Liver (tissue), 9 donors: Measurements from ENCODE around the gene HEXB. TPM values are rescaled to one million over a fixed set of nuclear protein-coding genes. Genes with fewer than 3 reads are reported as not detected.

Experiments used
- DNase-seq: peaks from one replicate; pipeline ENCODE4 v3.0.0-alpha.2; 2017; ENCODE audit warnings: low spot score
- H3K27ac ChIP-seq, 2 donors: one replicate each; pipeline ENCODE4 v1.7.0; 2013; ENCODE audit warnings: inconsistent platforms in 2 of 2, low read length in 2 of 2, control low read depth in 1 of 2, low read depth in 1 of 2, mild to moderate bottlenecking in 1 of 2
- H3K27me3 ChIP-seq, 4 donors: one replicate each; pipeline versions ENCODE4 v1.6.1 to v1.7.0; 2013; ENCODE audit warnings: low read length in 3 of 4, inconsistent platforms in 1 of 4, mild to moderate bottlenecking in 1 of 4, moderate library complexity in 1 of 4; ENCODE audit not compliant: control insufficient read depth in 4 of 4, insufficient read depth in 4 of 4
- H3K36me3 ChIP-seq, 4 donors: one replicate each; pipeline versions ENCODE4 v1.6.1 to v1.7.0; 2013; ENCODE audit warnings: low read length in 3 of 4, mild to moderate bottlenecking in 3 of 4, low read depth in 1 of 4, moderate library complexity in 1 of 4; ENCODE audit not compliant: control insufficient read depth in 4 of 4, insufficient read depth in 3 of 4
- H3K4me1 ChIP-seq, 4 donors: one replicate each; pipeline versions ENCODE4 v1.6.1 to v1.7.0; 2013; ENCODE audit warnings: low read length in 3 of 4, mild to moderate bottlenecking in 3 of 4, moderate library complexity in 1 of 4; ENCODE audit not compliant: control insufficient read depth in 4 of 4, insufficient read depth in 4 of 4
- H3K4me3 ChIP-seq, 3 donors: one replicate each; pipeline versions ENCODE4 v1.6.1 to v1.7.0; 2013; ENCODE audit warnings: low read length in 3 of 3, control low read depth in 1 of 3, low read depth in 1 of 3, mild to moderate bottlenecking in 1 of 3
- H3K9ac ChIP-seq, 2 donors: one replicate each; pipeline ENCODE4 v1.7.0; 2013; ENCODE audit warnings: low read length in 2 of 2, mild to moderate bottlenecking in 2 of 2, moderate library complexity in 2 of 2, control low read depth in 1 of 2, low read depth in 1 of 2
- H3K9me3 ChIP-seq, 4 donors: one replicate each; pipeline versions ENCODE4 v1.6.1 to v1.7.0; 2013; ENCODE audit warnings: low read length in 3 of 4; ENCODE audit not compliant: control insufficient read depth in 4 of 4
- ATF3 ChIP-seq: IDR thresholded peaks from 2 replicates; pipeline ENCODE4 v1.6.1; 2016; ENCODE audit warnings: antibody characterized with exemption
- CTCF ChIP-seq: fragments of 150-350 bp; IDR thresholded peaks from 2 replicates; pipeline ENCODE4 v1.5.1; 2017; ENCODE audit warnings: improper control_type of control experiment, low read depth, low read length; ENCODE audit not compliant: missing input control
- EGR1 ChIP-seq, 2 donors: IDR thresholded peaks; 2 replicates each; pipeline ENCODE4 v1.6.1; 2016 to 2018; ENCODE audit warnings: antibody characterized with exemption in 2 of 2, low read depth in 2 of 2
- FOXA1 ChIP-seq: IDR thresholded peaks from 2 replicates; pipeline ENCODE4 v1.6.1; 2016; ENCODE audit warnings: antibody characterized with exemption
- GABPA ChIP-seq, 2 donors: IDR thresholded peaks in 1 of 2; conservative IDR thresholded peaks in 1 of 2; 2 replicates each; pipeline ENCODE4 v1.6.1; 2016; ENCODE audit warnings: antibody characterized with exemption in 2 of 2, mild to moderate bottlenecking in 1 of 2, moderate library complexity in 1 of 2
- HNF4G ChIP-seq: IDR thresholded peaks from 2 replicates; pipeline ENCODE4 v1.6.1; 2016; ENCODE audit warnings: antibody characterized with exemption
- JUND ChIP-seq, 2 donors: IDR thresholded peaks; 2 replicates each; pipeline ENCODE4 v1.6.1; 2016; ENCODE audit warnings: antibody characterized with exemption in 2 of 2
- MAX ChIP-seq: IDR thresholded peaks from 2 replicates; pipeline ENCODE4 v1.6.1; 2016; ENCODE audit warnings: antibody characterized with exemption
- NR2F2 ChIP-seq: IDR thresholded peaks from 2 replicates; pipeline ENCODE4 v1.6.1; 2016; ENCODE audit warnings: antibody characterized with exemption
- RAD21 ChIP-seq, 2 donors: IDR thresholded peaks; 2 replicates each; pipeline ENCODE4 v1.6.1; 2016; ENCODE audit warnings: antibody characterized with exemption in 2 of 2, mild to moderate bottlenecking in 2 of 2
- REST ChIP-seq: IDR thresholded peaks from 2 replicates; pipeline ENCODE4 v1.6.1; 2016; ENCODE audit warnings: antibody characterized with exemption, mild to moderate bottlenecking
- RXRA ChIP-seq, 2 donors: IDR thresholded peaks; 2 replicates each; pipeline ENCODE4 v1.6.1; 2017 to 2018; ENCODE audit warnings: antibody characterized with exemption in 2 of 2, mild to moderate bottlenecking in 1 of 2
- SP1 ChIP-seq: IDR thresholded peaks from 2 replicates; pipeline ENCODE4 v1.6.1; 2018; ENCODE audit warnings: antibody characterized with exemption, mild to moderate bottlenecking
- TAF1 ChIP-seq: conservative IDR thresholded peaks from 2 replicates; pipeline ENCODE4 v1.6.1; 2016; ENCODE audit warnings: antibody characterized with exemption, mild to moderate bottlenecking
- YY1 ChIP-seq: IDR thresholded peaks from 2 replicates; pipeline ENCODE4 v1.6.1; 2016; ENCODE audit warnings: antibody characterized with exemption, mild to moderate bottlenecking
- ZBTB33 ChIP-seq: IDR thresholded peaks from 2 replicates; pipeline ENCODE4 v1.6.1; 2016; ENCODE audit warnings: antibody characterized with exemption
- WGBS: extraction: QIAGEN DNeasy Blood & Tissue Kit; methylation state at CpG from one replicate; pipeline ENCODE4 v1.1.7; 2013; 5-methylcytosine and 5-hydroxymethylcytosine counted together
- polyA plus RNA-seq, 2 donors: library from polyadenylated mRNA; stranded (reverse) in 1 of 2; unstranded in 1 of 2; fragments of 200-250 nt in 1 of 2; fragments of >200 nt in 1 of 2; fragmentation: Nextera tagmentation in 1 of 2; extraction: Ambion mirVana in 1 of 2; gene quantifications; one replicate each; pipeline versions ENCODE4 v1.2.1 to v1.2.3, GENCODE V29; 2013 to 2015
- total RNA-seq, 2 donors: library from RNA; depleted of rRNA; stranded (reverse); fragments of >200 nt; gene quantifications; one replicate each; pipeline ENCODE4 v1.2.3, GENCODE V29; 2014
- donor health status: healthy.
- donor health status: healthy.
- donor health status: healthy.
- donor health status: healthy.
- donor health status: healthy.

The HEXB gene
- total and polyA plus RNA-seq, 4 donors, result 67.7 to 84.5 (median 76.2) TPM

- Histone ChIP-seq H3K9me3 (no peaks in the 10 kb centered on the region), H3K4me1 (peaks cover 0 to 2% (median 0%) of the 10 kb centered on the region in 4 donors), H3K36me3 (no peaks in the 10 kb centered on the region), H3K27ac (no peak overlapping the region), H3K4me3 (no peak overlapping the region), H3K9ac (no peak overlapping the region), H3K27me3 (no peaks in the 10 kb centered on the region)
- WGBS, result 83% methylated on average over 5 of the region's 5 CpGs
- DNase-seq, result no peak
- TF ChIP-seq HNF4G, result no peak
- TF ChIP-seq CTCF, result no peak
- TF ChIP-seq RAD21 (IDR thresholded peaks at IDR 0.05), result no peak
- no peak for TF ChIP-seq EGR1 (IDR thresholded peaks at IDR 0.05; ENCODE audit: low read depth in 2 of 2)
- TF ChIP-seq MAX, result no peak
- no peak for TF ChIP-seq SP1
- no peak for TF ChIP-seq GABPA (IDR thresholded peaks at IDR 0.05 in 1 of 2, conservative IDR thresholded peaks at IDR 0.05 in 1 of 2)
- TF ChIP-seq NR2F2, result no peak
- no peak for TF ChIP-seq JUND (IDR thresholded peaks at IDR 0.05)
- no peak for TF ChIP-seq ATF3
- no peak for TF ChIP-seq ZBTB33
Observed at GRCh38 chr5:74653991-74654390, 31.0 kb upstream of the HEXB start.

- no peak for DNase-seq
- TF ChIP-seq RAD21 (IDR thresholded peaks at IDR 0.05) (no peak), JUND (IDR thresholded peaks at IDR 0.05) (no peak), TAF1 (no peak), ATF3 (no peak), REST (no peak), NR2F2 (no peak), RXRA (IDR thresholded peaks at IDR 0.05) (no peak), GABPA (IDR thresholded peaks at IDR 0.05 in 1 of 2, conservative IDR thresholded peaks at IDR 0.05 in 1 of 2) (no peak), SP1 (no peak), HNF4G (no peak), YY1 (no peak), FOXA1 (no peak)
- H3K27ac ChIP-seq, result no peak overlapping the region
- no peak overlapping the region for H3K4me3 ChIP-seq
- no peaks in the 10 kb centered on the region for H3K36me3 ChIP-seq
- no peaks in the 10 kb centered on the region for H3K27me3 ChIP-seq
- no peaks in the 10 kb centered on the region for H3K4me1 ChIP-seq
- no peaks in the 10 kb centered on the region for H3K9me3 ChIP-seq
- H3K9ac ChIP-seq, result no peak overlapping the region
- WGBS, result 80% methylated on average over 6 of the region's 6 CpGs
Observed at GRCh38 chr5:74655206-74655605, 29.8 kb upstream of the HEXB start.
